Suprapubic skin (tissue), 4 donors: Measurements from ENCODE around the gene CNTFR. TPM values are rescaled to one million over a fixed set of nuclear protein-coding genes. Genes with fewer than 3 reads are reported as not detected.

Source experiments
- DNase-seq, 2 donors: peaks; one replicate each; pipeline ENCODE4 v3.0.0-alpha.2; 2019; ENCODE audit warnings: low spot score in 2 of 2
- H3K27ac ChIP-seq: fragments of 200-600 bp; sonication (generic); one replicate; pipeline ENCODE4 v1.5.1; 2019
- H3K27me3 ChIP-seq: fragments of 200-600 bp; sonication (generic); one replicate; pipeline ENCODE4 v1.5.1; 2019
- H3K36me3 ChIP-seq: fragments of 200-600 bp; sonication (generic); one replicate; pipeline ENCODE4 v1.5.1; 2019
- H3K4me1 ChIP-seq: fragments of 200-600 bp; sonication (generic); one replicate; pipeline ENCODE4 v1.5.1; 2019
- H3K4me3 ChIP-seq: fragments of 200-600 bp; sonication (generic); one replicate; pipeline ENCODE4 v1.5.1; 2019; ENCODE audit warnings: mild to moderate bottlenecking
- H3K9me3 ChIP-seq: fragments of 200-600 bp; sonication (generic); one replicate; pipeline ENCODE4 v1.5.1; 2019
- CTCF ChIP-seq, 2 donors: fragments of 200-600 bp in 1 of 2; fragments of 450-650 bp in 1 of 2; sonication (generic) in 1 of 2; IDR thresholded peaks; one replicate each; pipeline ENCODE4 v1.5.1; 2016 to 2019; ENCODE audit warnings: antibody characterized with exemption in 2 of 2, mild to moderate bottlenecking in 1 of 2, moderate library complexity in 1 of 2
- EP300 ChIP-seq: sonication (generic); formaldehyde crosslinking; IDR thresholded peaks from one replicate; pipeline ENCODE4 v1.6.1; 2017; ENCODE audit warnings: antibody characterized with exemption
- POLR2A ChIP-seq, 2 donors: fragments of 450-650 bp; IDR thresholded peaks; one replicate each; pipeline ENCODE4 v1.6.1; 2017; ENCODE audit warnings: antibody characterized with exemption in 2 of 2, mild to moderate bottlenecking in 2 of 2, moderate library complexity in 2 of 2
- POLR2AphosphoS5 ChIP-seq, 3 donors: sonication (generic); formaldehyde crosslinking; IDR thresholded peaks; one replicate each; pipeline ENCODE4 v1.6.1; 2017; ENCODE audit warnings: antibody characterized with exemption in 3 of 3
- WGBS: methylation state at CpG from one replicate; pipeline ENCODE4 v1.1.5; 2018; 5-methylcytosine and 5-hydroxymethylcytosine counted together
- total RNA-seq, 4 donors: library from RNA; depleted of rRNA; stranded (reverse); fragments of >200 nt; gene quantifications; one replicate each; pipeline ENCODE4 v1.1.0, GENCODE V29; 2016

CNTFR gene
- total RNA-seq, 4 donors from 2014 or later = 5.0 to 9.1 (median 5.7) TPM

- H3K27ac ChIP-seq = no peak overlapping the region
- TF ChIP-seq CTCF (IDR thresholded peaks at IDR 0.05) (no peak), EP300 (no peak), POLR2AphosphoS5 (IDR thresholded peaks at IDR 0.05) (no peak), POLR2A (IDR thresholded peaks at IDR 0.05) (no peak)
Measured at GRCh38 chr9:34555936-34556525, 33.5 kb downstream of the CNTFR start.

GRCh38 chr9:34555500-34555899 lies 34.0 kb downstream of the CNTFR start:
- H3K4me3 ChIP-seq = no peak overlapping the region
- peak in 1 of 2 donors; percentile 44 for DNase-seq
- no peak overlapping the region for H3K27ac ChIP-seq
- no peaks in the 10 kb centered on the region for H3K9me3 ChIP-seq
- peaks cover 14% of the 10 kb centered on the region for H3K4me1 ChIP-seq
- TF ChIP-seq POLR2A (IDR thresholded peaks at IDR 0.05) = no peak
- TF ChIP-seq EP300 = no peak
- no peak for TF ChIP-seq CTCF (IDR thresholded peaks at IDR 0.05)
- TF ChIP-seq POLR2AphosphoS5 (IDR thresholded peaks at IDR 0.05) = no peak
- WGBS = 83% methylated on average over 4 of the region's 5 CpGs
- H3K27me3 ChIP-seq = peaks cover 22% of the 10 kb centered on the region
- no peaks in the 10 kb centered on the region for H3K36me3 ChIP-seq

More at GRCh38 chr9:34555936-34556525, 33.5 kb downstream of the CNTFR start:
- WGBS = 86% methylated on average over 11 of the region's 13 CpGs
- DNase-seq = no peak
- Histone ChIP-seq H3K4me1 (peaks cover 19% of the 10 kb centered on the region), H3K36me3 (no peaks in the 10 kb centered on the region), H3K4me3 (no peak overlapping the region), H3K9me3 (no peaks in the 10 kb centered on the region), H3K27me3 (peaks cover 26% of the 10 kb centered on the region)

- Histone ChIP-seq H3K27me3 (peaks cover 22% of the 10 kb centered on the region), H3K4me3 (no peak overlapping the region), H3K27ac (no peak overlapping the region), H3K4me1 (peaks cover 9% of the 10 kb centered on the region), H3K9me3 (no peaks in the 10 kb centered on the region), H3K36me3 (no peaks in the 10 kb centered on the region)
- TF ChIP-seq CTCF (IDR thresholded peaks at IDR 0.05) (no peak), POLR2AphosphoS5 (IDR thresholded peaks at IDR 0.05) (no peak), POLR2A (IDR thresholded peaks at IDR 0.05) (no peak), EP300 (no peak)
- peak in 1 of 2 donors; percentile 53 for DNase-seq
- 51% methylated on average over 15 of the region's 23 CpGs for WGBS
Measured at GRCh38 chr9:34555002-34555348, 34.5 kb downstream of the CNTFR start.

GRCh38 chr9:34554211-34555001 lies 35.1 kb downstream of the CNTFR start:
- no peak for TF ChIP-seq EP300
- no peak for TF ChIP-seq CTCF (IDR thresholded peaks at IDR 0.05)
- Histone ChIP-seq H3K4me3 (no peak overlapping the region), H3K27ac (no peak overlapping the region), H3K27me3 (peaks cover 20% of the 10 kb centered on the region), H3K36me3 (no peaks in the 10 kb centered on the region), H3K4me1 (peaks cover 4% of the 10 kb centered on the region), H3K9me3 (no peaks in the 10 kb centered on the region)
- no peak for DNase-seq
- WGBS = 76% methylated on average over 15 of the region's 16 CpGs

- H3K4me3 ChIP-seq = no peak overlapping the region
- no peak for DNase-seq
- no peak overlapping the region for H3K27ac ChIP-seq
- H3K36me3 ChIP-seq = no peaks in the 10 kb centered on the region
- H3K27me3 ChIP-seq = peaks cover 12% of the 10 kb centered on the region
- TF ChIP-seq EP300 (no peak), CTCF (IDR thresholded peaks at IDR 0.05) (no peak), POLR2A (IDR thresholded peaks at IDR 0.05) (no peak), POLR2AphosphoS5 (IDR thresholded peaks at IDR 0.05) (no peak)
- 85% methylated on average over 16 of the region's 18 CpGs for WGBS
- no peaks in the 10 kb centered on the region for H3K4me1 ChIP-seq
- H3K9me3 ChIP-seq = no peaks in the 10 kb centered on the region
Measured at GRCh38 chr9:34553511-34554021, 36.0 kb downstream of the CNTFR start.
